ENCODE measurements around the gene L1CAM.

The L1CAM gene

GRCh38 chrX:153871946-153872878, 13.8 kb downstream of the L1CAM start:
- TF ChIP-seq CTCF (IDR thresholded peaks at IDR 0.05), result no peak
- H3K27ac ChIP-seq, result no peak overlapping the region
- DNase-seq (ENCODE audit: low spot score), result no peak
- no peak overlapping the region for H3K4me3 ChIP-seq

- no peak overlapping the region for H3K27ac ChIP-seq
- H3K4me3 ChIP-seq, result no peak overlapping the region
- no peak for TF ChIP-seq CTCF (IDR thresholded peaks at IDR 0.05)
- no peak for DNase-seq (ENCODE audit: low spot score)
Observed at GRCh38 chrX:153871451-153871850, 14.5 kb downstream of the L1CAM start.

- no peak for DNase-seq (ENCODE audit: low spot score)
- no peak overlapping the region for H3K27ac ChIP-seq
- no peak for TF ChIP-seq CTCF (IDR thresholded peaks at IDR 0.05)
- no peak overlapping the region for H3K4me3 ChIP-seq
Observed at GRCh38 chrX:153870791-153871360, 15.1 kb downstream of the L1CAM start.

GRCh38 chrX:153870288-153870690, 15.7 kb downstream of the L1CAM start:
- Histone ChIP-seq H3K4me3 (no peak overlapping the region), H3K27ac (no peak overlapping the region)
- no peak for TF ChIP-seq CTCF (IDR thresholded peaks at IDR 0.05)
- DNase-seq (ENCODE audit: low spot score), result no peak

- Histone ChIP-seq H3K4me3 (no peak overlapping the region), H3K27ac (no peak overlapping the region)
- no peak for DNase-seq (ENCODE audit: low spot score)
Observed at GRCh38 chrX:153869473-153870287, 16.3 kb downstream of the L1CAM start.

More at GRCh38 chrX:153869473-153870287, 16.3 kb downstream of the L1CAM start:
- no peak for TF ChIP-seq CTCF (IDR thresholded peaks at IDR 0.05)

Data from coronary artery (tissue), 2 donors.